IMR-90 (cell line): ENCODE data around the gene OTOGL. TPM values are rescaled to one million over a fixed set of nuclear protein-coding genes. Genes with fewer than 3 reads are reported as not detected.

Experiments
- ATAC-seq: fragments of 200-7000 bp; cut with Tn5 transposase; 2 replicates; pipeline ENCODE4 v1.9.1; 2020; ENCODE audit warnings: low read depth, mild to moderate bottlenecking, moderate library complexity
- BruUV-seq: library from RNA; stranded (reverse); fragments of 400-500 nt; replicated peaks from 2 replicates; lab custom pipeline; 2021; lab: Mats Ljungman, UMichigan
- CTCF ChIA-PET: fragments of 300-600 bp; formaldehyde crosslinking; extraction: SDS; loops from one replicate; lab custom pipeline; 2021; ENCODE audit warnings: antibody characterized with exemption; lab: Yijun Ruan, JAX
- POLR2A ChIA-PET: fragments of 300-600 bp; sonication (Branson Sonifier 250); formaldehyde crosslinking; loops from one replicate; lab custom pipeline; 2022; ENCODE audit warnings: antibody characterized with exemption; ENCODE audit not compliant: unreplicated experiment; lab: Charles Lee
- DNase-seq: peaks from one replicate; pipeline ENCODE4 v3.0.0; 2013
- H2AFZ ChIP-seq: replicated peaks from 2 replicates; pipeline ENCODE3; 2013; ENCODE audit warnings: low read length, mild to moderate bottlenecking; ENCODE audit not compliant: poor library complexity
- H2AK5ac ChIP-seq: 2 replicates; pipeline ENCODE4 v1.6.1; 2013; ENCODE audit warnings: low read depth, low read length, inconsistent platforms
- H2AK9ac ChIP-seq: replicated peaks from 2 replicates; pipeline ENCODE3; 2013; ENCODE audit warnings: mild to moderate bottlenecking, low read depth, low read length, moderate library complexity; ENCODE audit not compliant: poor library complexity
- H2BK120ac ChIP-seq: 2 replicates; pipeline ENCODE4 v1.6.1; 2013; ENCODE audit warnings: low read depth, low read length, inconsistent platforms
- H2BK15ac ChIP-seq: 3 replicates; pipeline ENCODE4 v1.6.1; 2013; ENCODE audit warnings: low read depth, low read length, inconsistent platforms
- H2BK20ac ChIP-seq: 2 replicates; pipeline ENCODE4 v1.6.1; 2013; ENCODE audit warnings: low read depth, mild to moderate bottlenecking, inconsistent platforms, low read length, moderate library complexity
- H2BK5ac ChIP-seq: 2 replicates; pipeline ENCODE4 v1.6.1; 2013; ENCODE audit warnings: mild to moderate bottlenecking, low read depth, low read length, inconsistent platforms; ENCODE audit not compliant: poor library complexity, severe bottlenecking
- H3K14ac ChIP-seq: replicated peaks from 2 replicates; pipeline ENCODE4 v1.6.1; 2013; ENCODE audit warnings: low read depth, low read length, inconsistent platforms
- H3K18ac ChIP-seq: 2 replicates; pipeline ENCODE4 v1.6.1; 2013; ENCODE audit warnings: low read depth, low read length, control low read depth
- H3K23ac ChIP-seq: 2 replicates; pipeline ENCODE4 v1.6.1; 2013; ENCODE audit warnings: low read depth, low read length, inconsistent platforms
- H3K27ac ChIP-seq: 2 replicates; pipeline ENCODE4 v1.5.1; 2013; ENCODE audit warnings: mild to moderate bottlenecking, control low read depth, low read length; ENCODE audit not compliant: insufficient read depth
- H3K27me3 ChIP-seq: 2 replicates; pipeline ENCODE4 v1.6.1; 2013; ENCODE audit warnings: low read length; ENCODE audit not compliant: control insufficient read depth, insufficient read depth
- H3K36me3 ChIP-seq: 2 replicates; pipeline ENCODE4 v1.6.1; 2013; ENCODE audit warnings: low read length, mixed read lengths; ENCODE audit not compliant: control insufficient read depth, insufficient read depth
- H3K4ac ChIP-seq: 2 replicates; pipeline ENCODE4 v1.6.1; 2013; ENCODE audit warnings: low read depth, low read length, inconsistent platforms
- H3K4me1 ChIP-seq: 2 replicates; pipeline ENCODE4 v1.6.1; 2013; ENCODE audit warnings: low read length, mixed read lengths; ENCODE audit not compliant: control insufficient read depth, insufficient read depth
- H3K4me2 ChIP-seq: 2 replicates; pipeline ENCODE4 v1.6.1; 2013; ENCODE audit warnings: low read depth, mild to moderate bottlenecking, control low read depth, low read length, moderate library complexity
- H3K4me3 ChIP-seq: 2 replicates; pipeline ENCODE4 v1.5.1; 2013; ENCODE audit warnings: low read depth, mild to moderate bottlenecking, control low read depth, low read length, moderate library complexity; ENCODE audit not compliant: insufficient read depth
- H3K56ac ChIP-seq: 2 replicates; pipeline ENCODE4 v1.6.1; 2013; ENCODE audit warnings: low read length, inconsistent platforms; ENCODE audit not compliant: insufficient read depth; ENCODE audit errors: extremely low read depth
- H3K79me1 ChIP-seq, 2 experiments: 2 replicates each; pipeline ENCODE4 v1.6.1; 2013; ENCODE audit warnings: low read length in 2 of 2, inconsistent platforms in 1 of 2, low read depth in 1 of 2
- H3K9ac ChIP-seq: 2 replicates; pipeline ENCODE4 v1.6.1; 2013; ENCODE audit warnings: low read depth, low read length, control low read depth
- H3K9me1 ChIP-seq: 2 replicates; pipeline ENCODE4 v1.6.1; 2013; ENCODE audit warnings: low read length, inconsistent platforms; ENCODE audit not compliant: insufficient read depth
- H3K9me3 ChIP-seq: 2 replicates; pipeline ENCODE4 v1.6.1; 2013; ENCODE audit warnings: low read length; ENCODE audit not compliant: control insufficient read depth, insufficient read depth
- H4K20me1 ChIP-seq: 2 replicates; pipeline ENCODE4 v1.6.1; 2013; ENCODE audit warnings: low read length, inconsistent platforms; ENCODE audit not compliant: insufficient read depth
- H4K5ac ChIP-seq: 2 replicates; pipeline ENCODE4 v1.6.1; 2013; ENCODE audit warnings: mild to moderate bottlenecking, low read depth, low read length, control low read depth
- H4K8ac ChIP-seq, 2 experiments: 2 replicates each; pipeline ENCODE4 v1.6.1; 2013; ENCODE audit warnings: low read depth in 2 of 2, low read length in 2 of 2, control low read depth in 1 of 2, inconsistent platforms in 1 of 2
- H4K91ac ChIP-seq: 2 replicates; pipeline ENCODE4 v1.6.1; 2013; ENCODE audit warnings: low read depth, low read length, inconsistent platforms; ENCODE audit not compliant: insufficient read depth
- BHLHE40 ChIP-seq: fragments of 150-350 bp; IDR thresholded peaks from 2 replicates; pipeline ENCODE4 v1.6.1; 2016; ENCODE audit warnings: mild to moderate bottlenecking, low read depth, low read length
- CEBPB ChIP-seq: IDR thresholded peaks from 2 replicates; pipeline ENCODE4 v1.6.1; 2012; ENCODE audit warnings: low read depth, low read length, improper control_type of control experiment
- ELK1 ChIP-seq: fragments of 150-350 bp; IDR thresholded peaks from 2 replicates; pipeline ENCODE4 v1.6.1; 2016; ENCODE audit warnings: low read depth, mild to moderate bottlenecking, low read length, moderate library complexity, borderline replicate concordance
- MXI1 ChIP-seq: IDR thresholded peaks from 2 replicates; pipeline ENCODE4 v1.6.1; 2012; ENCODE audit warnings: low read depth, mild to moderate bottlenecking, low read length, moderate library complexity, borderline replicate concordance
- NFE2L2 ChIP-seq: fragments of 150-350 bp; IDR thresholded peaks from 2 replicates; pipeline ENCODE4 v1.6.1; 2016; ENCODE audit warnings: low read depth, mild to moderate bottlenecking, low read length
- POLR2A ChIP-seq: IDR thresholded peaks from 2 replicates; pipeline ENCODE4 v1.6.1; 2012; ENCODE audit warnings: mild to moderate bottlenecking, low read depth, low read length
- RFX5 ChIP-seq: IDR thresholded peaks from 2 replicates; pipeline ENCODE4 v1.8.0; 2012; ENCODE audit warnings: low read depth, mild to moderate bottlenecking, low read length, moderate library complexity
- SMC3 ChIP-seq: fragments of 150-350 bp; IDR thresholded peaks from 2 replicates; pipeline ENCODE4 v1.6.1; 2016; ENCODE audit warnings: low read depth, mild to moderate bottlenecking, antibody characterized with exemption, low read length, moderate library complexity
- dilution Hi-C: fragments of 300-500 bp; cut with HindIII; formaldehyde crosslinking; loops from one replicate; pipeline ENCODE4 v1.14.3; 2018; ENCODE audit warnings: low sequenced_read_pairs; ENCODE audit not compliant: unreplicated experiment
- in situ Hi-C: fragments of 300-500 bp; cut with MboI; formaldehyde crosslinking; loops from 3 replicates; pipeline ENCODE4 v1.14.3; 2019; ENCODE audit warnings: low sequenced_read_pairs, inconsistent platforms, mixed read lengths
- intact Hi-C: fragments of 100-400 bp; cut with micrococcal nuclease; formaldehyde crosslinking; loops from 2 replicates; pipeline ENCODE4 v1.10.0; 2022
- polyA plus RNA-seq, 3 experiments: library from polyadenylated mRNA; depleted of rRNA; stranded (reverse); fragments of >200 nt; gene quantifications; 2 replicates each; pipeline ENCODE4 v1.2.3, GENCODE V29; 2012; ENCODE audit warnings: low replicate concordance in 1 of 3
- total RNA-seq: library from RNA; depleted of rRNA; stranded (reverse); fragments of >200 nt; gene quantifications from 2 replicates; pipeline ENCODE4 v1.2.3, GENCODE V29; 2012
- TF ChIP-seq, protein P1 (sequence below): fragments of 150-350 bp; IDR thresholded peaks from 2 replicates; pipeline ENCODE4 v1.6.1; 2017; ENCODE audit warnings: mild to moderate bottlenecking, antibody characterized with exemption, low read length, low read depth

OTOGL gene
- total and polyA plus RNA-seq, 2 of the 4 experiments (the other 2 are of a cell fraction) = 0.10 to 0.18 TPM

GRCh38 chr12:80165746-80166145 is 66.4 kb downstream of the OTOGL start:
- Histone ChIP-seq H3K4me1 (no peaks in the 10 kb centered on the region), H2AFZ (no peak overlapping the region), H3K4ac (no peak overlapping the region), H4K91ac (no peak overlapping the region), H2BK120ac (no peak overlapping the region), H3K56ac (no peak overlapping the region), H3K14ac (no peak overlapping the region), H2BK5ac (no peak overlapping the region), H2AK9ac (no peak overlapping the region), H3K36me3 (no peaks in the 10 kb centered on the region), H3K4me2 (no peak overlapping the region), H3K9me3 (no peaks in the 10 kb centered on the region), H3K9me1 (no peaks in the 10 kb centered on the region), H3K9ac (no peak overlapping the region), H2BK15ac (no peak overlapping the region), H2AK5ac (no peak overlapping the region), H3K4me3 (no peak overlapping the region), H2BK20ac (no peak overlapping the region), H4K5ac (no peak overlapping the region), H3K79me1 (no peaks in the 10 kb centered on the region), H3K23ac (no peak overlapping the region), H3K27ac (no peak overlapping the region), H4K20me1 (no peaks in the 10 kb centered on the region), H4K8ac (no peak overlapping the region), H3K18ac (no peak overlapping the region), H3K27me3 (no peaks in the 10 kb centered on the region)
- BruUV-seq = no TSS peak
- TF ChIP-seq MXI1 (no peak), NFE2L2 (no peak), ELK1 (no peak), CEBPB (no peak), RFX5 (no peak), BHLHE40 (no peak), POLR2A (no peak), SMC3 (no peak)
- TF ChIP-seq, protein P1, sequence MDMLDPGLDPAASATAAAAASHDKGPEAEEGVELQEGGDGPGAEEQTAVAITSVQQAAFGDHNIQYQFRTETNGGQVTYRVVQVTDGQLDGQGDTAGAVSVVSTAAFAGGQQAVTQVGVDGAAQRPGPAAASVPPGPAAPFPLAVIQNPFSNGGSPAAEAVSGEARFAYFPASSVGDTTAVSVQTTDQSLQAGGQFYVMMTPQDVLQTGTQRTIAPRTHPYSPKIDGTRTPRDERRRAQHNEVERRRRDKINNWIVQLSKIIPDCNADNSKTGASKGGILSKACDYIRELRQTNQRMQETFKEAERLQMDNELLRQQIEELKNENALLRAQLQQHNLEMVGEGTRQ = no peak
- in situ Hi-C loops = no loop called here
- POLR2A ChIA-PET = no interaction called here
- ATAC-seq (no peak), DNase-seq (no peak)
- intact Hi-C loops = no loop called here
- CTCF ChIA-PET = no interaction called here
- dilution Hi-C loops = no loop called here
